ENCODE measurements around the gene LIMK1.

Gene LIMK1

GRCh38 chr7:74063646-74064045, 20.0 kb upstream of the LIMK1 start:
- H2AFZ ChIP-seq (ENCODE audit: low read length), result no peak overlapping the region
- peaks cover 10% of the 10 kb centered on the region; the same call in 1 of the 2 replicates for H3K27me3 ChIP-seq (ENCODE audit: insufficient read depth, low read length)
- H3K79me2 ChIP-seq (ENCODE audit: insufficient read depth, low read length), result no peaks in the 10 kb centered on the region
- H3K4me2 ChIP-seq (ENCODE audit: low read length), result no peak overlapping the region
- no peaks in the 10 kb centered on the region for H3K9me3 ChIP-seq (ENCODE audit: low read length)
- H3K4me1 ChIP-seq (ENCODE audit: insufficient read depth, low read length, severe bottlenecking), result peaks cover 13% of the 10 kb centered on the region
- no peak overlapping the region for H3K27ac ChIP-seq (ENCODE audit: low read depth, low read length, poor library complexity, severe bottlenecking)
- no peaks in the 10 kb centered on the region for H4K20me1 ChIP-seq (ENCODE audit: insufficient read depth, low read length)
- H3K4me3 ChIP-seq (ENCODE audit: low read depth, low read length, poor library complexity, severe bottlenecking), result no peak overlapping the region
- no peaks in the 10 kb centered on the region for H3K36me3 ChIP-seq (ENCODE audit: insufficient read depth, low read length)
- TF ChIP-seq EZH2 (IDR thresholded peaks at IDR 0.05; ENCODE audit: borderline replicate concordance, low read length) (no peak), CTCF (IDR thresholded peaks at IDR 0.05; ENCODE audit: low read length) (no peak)
- no peak overlapping the region for H3K9ac ChIP-seq (ENCODE audit: low read length)
- H3K9me2 ChIP-seq (ENCODE audit: low read depth, low read length), result no peaks in the 10 kb centered on the region
- no peaks in the 10 kb centered on the region for H3F3A ChIP-seq (ENCODE audit: insufficient read depth, low read length)

- H3K79me2 ChIP-seq (ENCODE audit: insufficient read depth, low read length), result no peaks in the 10 kb centered on the region
- H3K9me2 ChIP-seq (ENCODE audit: low read depth, low read length), result no peaks in the 10 kb centered on the region
- H3K9me3 ChIP-seq (ENCODE audit: low read length), result no peaks in the 10 kb centered on the region
- no peak overlapping the region for H2AFZ ChIP-seq (ENCODE audit: low read length)
- H3F3A ChIP-seq (ENCODE audit: insufficient read depth, low read length), result no peaks in the 10 kb centered on the region
- no peaks in the 10 kb centered on the region for H4K20me1 ChIP-seq (ENCODE audit: insufficient read depth, low read length)
- H3K9ac ChIP-seq (ENCODE audit: low read length), result no peak overlapping the region
- TF ChIP-seq CTCF (IDR thresholded peaks at IDR 0.05; ENCODE audit: low read length) (no peak), EZH2 (IDR thresholded peaks at IDR 0.05; ENCODE audit: borderline replicate concordance, low read length) (no peak)
- H3K4me1 ChIP-seq (ENCODE audit: insufficient read depth, low read length, severe bottlenecking), result peaks cover 13% of the 10 kb centered on the region
- H3K36me3 ChIP-seq (ENCODE audit: insufficient read depth, low read length), result no peaks in the 10 kb centered on the region
- no peak overlapping the region for H3K4me2 ChIP-seq (ENCODE audit: low read length)
- peaks cover 10% of the 10 kb centered on the region; the same call in 1 of the 2 replicates for H3K27me3 ChIP-seq (ENCODE audit: insufficient read depth, low read length)
- H3K27ac ChIP-seq (ENCODE audit: low read depth, low read length, poor library complexity, severe bottlenecking), result no peak overlapping the region
- H3K4me3 ChIP-seq (ENCODE audit: low read depth, low read length, poor library complexity, severe bottlenecking), result no peak overlapping the region
Measured at GRCh38 chr7:74064696-74065095, 18.9 kb upstream of the LIMK1 start.

GRCh38 chr7:74066626-74067025, 17.0 kb upstream of the LIMK1 start:
- TF ChIP-seq CTCF (IDR thresholded peaks at IDR 0.05; ENCODE audit: low read length) (no peak), EZH2 (IDR thresholded peaks at IDR 0.05; ENCODE audit: borderline replicate concordance, low read length) (no peak)
- no peaks in the 10 kb centered on the region for H4K20me1 ChIP-seq (ENCODE audit: insufficient read depth, low read length)
- no peak overlapping the region for H3K9ac ChIP-seq (ENCODE audit: low read length)
- no peaks in the 10 kb centered on the region for H3F3A ChIP-seq (ENCODE audit: insufficient read depth, low read length)
- H3K9me3 ChIP-seq (ENCODE audit: low read length), result no peaks in the 10 kb centered on the region
- peaks cover 3% of the 10 kb centered on the region; the same call in 1 of the 2 replicates for H3K27me3 ChIP-seq (ENCODE audit: insufficient read depth, low read length)
- no peaks in the 10 kb centered on the region for H3K79me2 ChIP-seq (ENCODE audit: insufficient read depth, low read length)
- peaks cover 13% of the 10 kb centered on the region for H3K4me1 ChIP-seq (ENCODE audit: insufficient read depth, low read length, severe bottlenecking)
- H3K4me2 ChIP-seq (ENCODE audit: low read length), result no peak overlapping the region
- no peak overlapping the region for H3K4me3 ChIP-seq (ENCODE audit: low read depth, low read length, poor library complexity, severe bottlenecking)
- H3K27ac ChIP-seq (ENCODE audit: low read depth, low read length, poor library complexity, severe bottlenecking), result no peak overlapping the region
- H3K36me3 ChIP-seq (ENCODE audit: insufficient read depth, low read length), result no peaks in the 10 kb centered on the region
- H3K9me2 ChIP-seq (ENCODE audit: low read depth, low read length), result no peaks in the 10 kb centered on the region
- no peak overlapping the region for H2AFZ ChIP-seq (ENCODE audit: low read length)
